VCaP (cell line): Measurements from ENCODE around the gene UGT1A9.

Experiments used
- H3K27ac ChIP-seq: fragments of 450-650 bp; 2 replicates; pipeline ENCODE4 v1.5.1; 2017
- CTCF ChIP-seq: fragments of 450-650 bp; conservative IDR thresholded peaks from 2 replicates; pipeline ENCODE4 v1.5.1; 2017; ENCODE audit warnings: mild to moderate bottlenecking, moderate library complexity

The UGT1A9 gene

GRCh38 chr2:233756429-233757081 lies 84.9 kb downstream of the UGT1A9 start:
- no peak for TF ChIP-seq CTCF
- no peak overlapping the region for H3K27ac ChIP-seq

- TF ChIP-seq CTCF, result no peak
These were observed 86.4 kb downstream of the UGT1A9 start for GRCh38 chr2:233758141-233758540.

GRCh38 chr2:233758849-233759248 lies 87.2 kb downstream of the UGT1A9 start:
- H3K27ac ChIP-seq, result no peak overlapping the region

More at GRCh38 chr2:233758141-233758540, 86.4 kb downstream of the UGT1A9 start:
- H3K27ac ChIP-seq, result no peak overlapping the region

GRCh38 chr2:233760043-233760442 lies 88.3 kb downstream of the UGT1A9 start, which contains the start of gene UGT1A1:
Gene UGT1A1 (plus strand): TSS chr2:233760270. CDS start chr2:233760288, 18 bp downstream.
- no peak within 1 kb of the TSS for H3K27ac ChIP-seq
- no peak for TF ChIP-seq CTCF

More at GRCh38 chr2:233758849-233759248, 87.2 kb downstream of the UGT1A9 start:
- TF ChIP-seq CTCF, result no peak

GRCh38 chr2:233761040-233761769 lies 89.5 kb downstream of the UGT1A9 start:
- TF ChIP-seq CTCF, result no peak
- H3K27ac ChIP-seq, result no peak overlapping the region

- H3K27ac ChIP-seq, result no peak overlapping the region
- no peak for TF ChIP-seq CTCF
These were observed 92.6 kb downstream of the UGT1A9 start for GRCh38 chr2:233764264-233764663.

GRCh38 chr2:233764761-233765160 lies 93.1 kb downstream of the UGT1A9 start:
- no peak overlapping the region for H3K27ac ChIP-seq
- TF ChIP-seq CTCF, result no peak
